SU-DHL-6 (cell line): ENCODE data around the gene ZPBP2.

Experiments used
- H2AFZ ChIP-seq: fragments of 200-600 bp; sonication (generic); 2 replicates; pipeline ENCODE4 v1.6.1; 2014; ENCODE audit warnings: low read depth, mild to moderate bottlenecking, moderate library complexity, mixed read lengths, antibody characterized with exemption, low read length; ENCODE audit not compliant: severe bottlenecking
- H3F3A ChIP-seq: fragments of 200-600 bp; shearing (Covaris generic); 2 replicates; pipeline ENCODE4 v1.6.0; 2016; ENCODE audit warnings: antibody characterized with exemption, mild to moderate bottlenecking; ENCODE audit not compliant: insufficient read depth
- H3K27ac ChIP-seq: fragments of 200-600 bp; sonication (generic); 2 replicates; pipeline ENCODE4 v1.5.1; 2016; ENCODE audit warnings: low read depth, mild to moderate bottlenecking, low read length, moderate library complexity, mixed read lengths
- H3K27me3 ChIP-seq: fragments of 200-600 bp; sonication (generic), shearing (Covaris generic); 2 replicates; pipeline ENCODE4 v1.6.0; 2014; ENCODE audit warnings: mild to moderate bottlenecking, low read length
- H3K36me3 ChIP-seq: fragments of 200-600 bp; sonication (generic); 2 replicates; pipeline ENCODE4 v1.6.1; 2014; ENCODE audit warnings: mild to moderate bottlenecking, low read length, mixed read lengths
- H3K4me2 ChIP-seq: fragments of 300-600, 200-600 bp; shearing (Covaris generic), sonication (generic); 2 replicates; pipeline ENCODE4 v1.6.0; 2014; ENCODE audit warnings: low read length, low read depth, mild to moderate bottlenecking; ENCODE audit not compliant: poor library complexity, severe bottlenecking
- H3K4me3 ChIP-seq: fragments of 200-600 bp; sonication (generic); 2 replicates; pipeline ENCODE4 v1.5.1; 2014; ENCODE audit warnings: antibody characterized with exemption, low read length, mild to moderate bottlenecking, mixed read lengths; ENCODE audit not compliant: insufficient read depth, poor library complexity, severe bottlenecking
- H3K79me2 ChIP-seq: fragments of 200-600 bp; sonication (generic); 2 replicates; pipeline ENCODE4 v1.6.1; 2014; ENCODE audit warnings: mild to moderate bottlenecking, low read length, moderate library complexity; ENCODE audit not compliant: insufficient read depth
- H3K9ac ChIP-seq: fragments of 200-600 bp; sonication (generic); 2 replicates; pipeline ENCODE4 v1.7.0; 2014; ENCODE audit warnings: mild to moderate bottlenecking, low read length
- H3K9me2 ChIP-seq: fragments of 200-600 bp; sonication (generic); replicated peaks from 2 replicates; pipeline ENCODE4 v1.6.1; 2014; ENCODE audit warnings: low read length; ENCODE audit not compliant: insufficient read depth
- H3K9me3 ChIP-seq: fragments of 200-600 bp; sonication (generic); 2 replicates; pipeline ENCODE4 v1.6.1; 2014; ENCODE audit warnings: low read length, mixed read lengths; ENCODE audit not compliant: insufficient read depth
- H4K20me1 ChIP-seq: fragments of 200-600 bp; sonication (generic); 2 replicates; pipeline ENCODE4 v1.6.1; 2014; ENCODE audit warnings: low read depth, mild to moderate bottlenecking, antibody characterized with exemption, low read length, moderate library complexity, mixed read lengths
- CTCF ChIP-seq: fragments of 200-600 bp; sonication (generic); IDR thresholded peaks from one replicate; pipeline ENCODE4 v1.5.1; 2017; ENCODE audit warnings: antibody characterized with exemption, mild to moderate bottlenecking, low read length, moderate library complexity; ENCODE audit not compliant: insufficient read depth, poor library complexity, severe bottlenecking
- EZH2phosphoT487 ChIP-seq: fragments of 200-600 bp; sonication (generic), shearing (Covaris generic); conservative IDR thresholded peaks from 2 replicates; pipeline ENCODE4 v1.6.1; 2018; ENCODE audit warnings: mild to moderate bottlenecking, antibody characterized with exemption, low read length, moderate library complexity, mixed read lengths

ZPBP2 gene

GRCh38 chr17:39867880-39868553 lies at the start of gene ZPBP2:
Gene ZPBP2 (plus strand): TSS chr17:39868202. CDS start chr17:39868355, 153 bp downstream.
- Histone ChIP-seq H3K27ac (peak within 1 kb of the TSS; percentile 93), H4K20me1 (no peaks in the 10 kb centered on the region), H3K9me3 (no peaks in the 10 kb centered on the region), H3F3A (peaks cover 65% of the 10 kb centered on the region), H3K27me3 (no peaks in the 10 kb centered on the region), H3K4me3 (peak within 1 kb of the TSS; percentile 8), H2AFZ (peak within 1 kb of the TSS; percentile 44), H3K9ac (peak within 1 kb of the TSS; percentile 97), H3K9me2 (no peaks in the 10 kb centered on the region), H3K79me2 (peaks cover 14% of the 10 kb centered on the region), H3K36me3 (no peaks in the 10 kb centered on the region), H3K4me2 (peak within 1 kb of the TSS; percentile 99)
- TF ChIP-seq CTCF (no peak), EZH2phosphoT487 (no peak)

GRCh38 chr17:39818358-39819000 lies 49.5 kb upstream of the ZPBP2 start:
- peaks cover 51% of the 10 kb centered on the region for H3F3A ChIP-seq
- H3K4me3 ChIP-seq = peak overlapping the region; percentile 24
- H3K27me3 ChIP-seq = no peaks in the 10 kb centered on the region
- H3K27ac ChIP-seq = peak overlapping the region; percentile 82
- no peaks in the 10 kb centered on the region for H4K20me1 ChIP-seq
- H3K4me2 ChIP-seq = peak overlapping the region; percentile 61
- no peak overlapping the region for H2AFZ ChIP-seq
- peak overlapping the region; percentile 13 for H3K9ac ChIP-seq
- TF ChIP-seq CTCF = no peak
- TF ChIP-seq EZH2phosphoT487 = no peak
- H3K79me2 ChIP-seq = peaks cover 61% of the 10 kb centered on the region
- H3K9me2 ChIP-seq = no peaks in the 10 kb centered on the region
- H3K36me3 ChIP-seq = peaks cover 44% of the 10 kb centered on the region
- H3K9me3 ChIP-seq = peaks cover 3% of the 10 kb centered on the region; the same call in 1 of the 2 replicates

GRCh38 chr17:39820541-39820940 lies 47.5 kb upstream of the ZPBP2 start:
- no peaks in the 10 kb centered on the region for H3K9me2 ChIP-seq
- H3K9me3 ChIP-seq = peaks cover 20% of the 10 kb centered on the region; the same call in 1 of the 2 replicates
- H3K36me3 ChIP-seq = peaks cover 57% of the 10 kb centered on the region
- no peak overlapping the region for H2AFZ ChIP-seq
- peaks cover 49% of the 10 kb centered on the region for H3F3A ChIP-seq
- no peak overlapping the region for H3K4me3 ChIP-seq
- peak overlapping the region; percentile 82 for H3K27ac ChIP-seq
- peak overlapping the region; percentile 16; the same call in 1 of the 2 replicates for H3K9ac ChIP-seq
- no peak for TF ChIP-seq CTCF
- no peak for TF ChIP-seq EZH2phosphoT487
- H3K79me2 ChIP-seq = peaks cover 51% of the 10 kb centered on the region
- no peaks in the 10 kb centered on the region for H3K27me3 ChIP-seq
- H3K4me2 ChIP-seq = peak overlapping the region; percentile 61
- no peaks in the 10 kb centered on the region for H4K20me1 ChIP-seq
